ENCODE results near the gene ENDOD1.

ENDOD1 gene

GRCh38 chr11:95086151-95086550 lies 3.5 kb upstream of the ENDOD1 start:
- H3K9me3 Mint-ChIP-seq: no peaks in the 10 kb centered on the region
- DNase-seq (no peak), ATAC-seq (replicated peaks) (no peak)
- H3K4me1 Mint-ChIP-seq: peaks cover 25 to 36% of the 10 kb centered on the region in 2 donors
- no peak overlapping the region for H3K27ac Mint-ChIP-seq
- H3K36me3 Mint-ChIP-seq: peaks cover 0 to 1% of the 10 kb centered on the region in 2 donors
- H3K4me3 Mint-ChIP-seq: no peak overlapping the region
- H3K27me3 Mint-ChIP-seq: no peaks in the 10 kb centered on the region

DNA sequence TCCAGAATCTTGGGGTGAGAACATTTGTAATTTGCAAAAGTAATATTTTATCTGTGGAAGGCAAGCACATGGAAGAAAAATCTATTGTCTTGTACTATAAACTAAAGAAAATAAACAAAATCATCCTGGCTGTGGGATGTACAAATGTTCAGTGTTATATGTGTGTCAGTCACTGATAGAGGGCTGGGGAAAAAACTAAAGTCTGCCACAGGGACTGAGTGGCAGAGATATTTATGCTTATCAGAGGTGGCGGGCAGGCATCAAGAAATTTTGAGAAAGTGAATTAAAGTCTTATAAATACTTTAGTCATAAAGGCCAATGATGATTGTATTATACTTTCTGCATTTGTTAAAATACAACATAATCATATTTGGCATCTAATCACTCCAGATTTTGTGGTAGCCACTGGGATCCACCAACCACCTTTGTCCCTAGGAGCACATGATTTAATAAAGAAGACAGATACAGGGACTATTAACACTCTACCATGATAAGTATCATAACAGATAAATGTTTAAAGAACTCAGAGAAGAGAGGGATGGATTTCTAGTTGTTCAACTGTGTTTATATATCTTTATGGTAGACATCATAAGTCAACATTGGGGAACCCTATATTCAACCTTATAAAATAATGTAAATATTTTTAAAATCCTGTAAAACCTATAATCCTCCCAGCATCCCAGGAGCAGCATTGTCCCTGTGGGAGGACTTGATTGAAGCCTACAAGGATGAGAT lies 2.6 kb upstream of the ENDOD1 start:
- H3K27ac Mint-ChIP-seq: no peak overlapping the region
- no peaks in the 10 kb centered on the region for H3K9me3 Mint-ChIP-seq
- no peak overlapping the region for H3K4me3 Mint-ChIP-seq
- peaks cover 32 to 45% of the 10 kb centered on the region in 2 donors for H3K4me1 Mint-ChIP-seq
- ATAC-seq (replicated peaks) (no peak), DNase-seq (no peak)
- no peaks in the 10 kb centered on the region for H3K27me3 Mint-ChIP-seq
- peaks cover 3 to 4% of the 10 kb centered on the region in 2 donors for H3K36me3 Mint-ChIP-seq

GRCh38 chr11:95088946-95089619 lies 563 bp upstream of the ENDOD1 start:
- ATAC-seq (replicated peaks): peak; percentile 70 to 75
- Mint-ChIP-seq H3K4me3 (peak overlapping the region; percentile 98 to 99), H3K27ac (peak overlapping the region; percentile 99)

GRCh38 chr11:95091663-95092180 lies 2.1 kb downstream of the ENDOD1 start:
- no peak overlapping the region for H3K27ac Mint-ChIP-seq
- DNase-seq (no peak), ATAC-seq (replicated peaks) (no peak)
- H3K27me3 Mint-ChIP-seq: no peaks in the 10 kb centered on the region
- peaks cover 6 to 10% of the 10 kb centered on the region in 2 donors for H3K36me3 Mint-ChIP-seq
- peaks cover 50 to 70% of the 10 kb centered on the region in 2 donors for H3K4me1 Mint-ChIP-seq
- no peaks in the 10 kb centered on the region for H3K9me3 Mint-ChIP-seq
- peak overlapping the region; percentile 0 to 99 for H3K4me3 Mint-ChIP-seq

More at GRCh38 chr11:95088946-95089619, 563 bp upstream of the ENDOD1 start:
- peaks cover 51 to 65% of the 10 kb centered on the region in 2 donors for H3K4me1 Mint-ChIP-seq
- no peaks in the 10 kb centered on the region for H3K27me3 Mint-ChIP-seq
- H3K36me3 Mint-ChIP-seq: peaks cover 6 to 10% of the 10 kb centered on the region in 2 donors
- no peaks in the 10 kb centered on the region for H3K9me3 Mint-ChIP-seq
- DNase-seq: no peak

DNA sequence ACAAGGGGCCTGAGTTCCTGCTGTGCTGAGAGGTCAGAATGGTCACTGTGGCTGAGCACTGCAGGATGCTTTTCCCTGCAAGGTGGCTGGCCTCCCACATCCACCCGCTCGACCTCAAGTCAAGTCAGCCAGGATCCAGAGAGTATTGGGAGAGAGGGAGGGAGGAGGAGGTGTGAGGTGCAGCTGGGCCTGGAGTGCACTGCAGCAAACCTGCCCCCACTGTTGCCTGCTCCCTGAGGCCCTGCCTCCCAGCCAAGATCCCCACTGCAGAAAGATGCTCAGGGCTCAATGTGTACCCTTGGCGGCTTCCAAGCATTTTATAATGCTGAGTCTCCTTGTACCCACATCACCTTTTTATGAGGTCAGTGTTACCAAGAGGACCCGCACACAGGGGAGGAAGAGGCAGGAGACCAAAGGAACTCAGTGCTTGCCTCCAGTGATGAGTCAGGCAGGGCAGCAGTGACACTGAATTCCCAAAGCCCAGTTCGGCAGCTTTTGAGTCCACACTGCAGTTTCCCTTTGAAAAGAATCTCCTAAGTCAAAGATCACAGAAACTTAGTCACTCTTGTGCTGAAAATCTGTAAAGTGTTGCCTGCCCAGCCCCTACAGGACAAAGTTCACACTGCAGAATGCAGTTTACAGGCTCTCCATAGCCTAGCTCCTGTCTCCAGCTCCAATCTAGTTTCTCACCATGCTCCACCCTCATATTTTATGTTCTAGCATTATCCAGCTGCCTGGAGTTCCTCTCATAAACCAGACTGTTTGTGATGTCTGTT lies 3.1 kb downstream of the ENDOD1 start:
- Mint-ChIP-seq H3K4me1 (peaks cover 59 to 80% of the 10 kb centered on the region in 2 donors), H3K36me3 (peaks cover 10 to 14% of the 10 kb centered on the region in 2 donors), H3K27me3 (no peaks in the 10 kb centered on the region), H3K27ac (peak overlapping the region; percentile 57), H3K4me3 (peak overlapping the region; percentile 22 to 40), H3K9me3 (no peaks in the 10 kb centered on the region)
- DNase-seq (no peak), ATAC-seq (replicated peaks) (no peak)

DNA sequence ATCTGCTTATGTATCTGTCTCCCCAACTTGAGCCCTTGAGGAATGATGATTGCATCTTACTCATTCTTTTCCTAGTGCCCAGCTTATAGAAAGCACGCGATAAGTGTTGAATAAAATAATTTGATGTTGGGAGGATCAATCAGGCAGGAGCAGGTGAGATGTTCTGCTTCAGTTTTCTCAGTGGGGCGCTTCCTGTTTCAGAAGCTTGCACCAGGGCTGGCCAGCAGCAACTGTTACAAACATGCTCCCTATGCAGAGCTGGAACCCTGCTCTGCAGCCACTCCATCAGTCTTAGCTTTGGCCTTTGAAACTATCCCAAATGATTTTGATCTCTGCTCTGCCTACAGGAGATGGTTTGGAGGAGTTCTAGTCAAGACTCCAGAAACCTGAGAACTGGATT lies 3.9 kb downstream of the ENDOD1 start:
- ATAC-seq (replicated peaks) (no peak), DNase-seq (no peak)
- peaks cover 60 to 84% of the 10 kb centered on the region in 2 donors for H3K4me1 Mint-ChIP-seq
- H3K4me3 Mint-ChIP-seq: peak overlapping the region; percentile 22 to 35
- H3K27ac Mint-ChIP-seq: peak overlapping the region; percentile 44
- H3K9me3 Mint-ChIP-seq: no peaks in the 10 kb centered on the region
- H3K36me3 Mint-ChIP-seq: peaks cover 12 to 18% of the 10 kb centered on the region in 2 donors
- no peaks in the 10 kb centered on the region for H3K27me3 Mint-ChIP-seq

DNA sequence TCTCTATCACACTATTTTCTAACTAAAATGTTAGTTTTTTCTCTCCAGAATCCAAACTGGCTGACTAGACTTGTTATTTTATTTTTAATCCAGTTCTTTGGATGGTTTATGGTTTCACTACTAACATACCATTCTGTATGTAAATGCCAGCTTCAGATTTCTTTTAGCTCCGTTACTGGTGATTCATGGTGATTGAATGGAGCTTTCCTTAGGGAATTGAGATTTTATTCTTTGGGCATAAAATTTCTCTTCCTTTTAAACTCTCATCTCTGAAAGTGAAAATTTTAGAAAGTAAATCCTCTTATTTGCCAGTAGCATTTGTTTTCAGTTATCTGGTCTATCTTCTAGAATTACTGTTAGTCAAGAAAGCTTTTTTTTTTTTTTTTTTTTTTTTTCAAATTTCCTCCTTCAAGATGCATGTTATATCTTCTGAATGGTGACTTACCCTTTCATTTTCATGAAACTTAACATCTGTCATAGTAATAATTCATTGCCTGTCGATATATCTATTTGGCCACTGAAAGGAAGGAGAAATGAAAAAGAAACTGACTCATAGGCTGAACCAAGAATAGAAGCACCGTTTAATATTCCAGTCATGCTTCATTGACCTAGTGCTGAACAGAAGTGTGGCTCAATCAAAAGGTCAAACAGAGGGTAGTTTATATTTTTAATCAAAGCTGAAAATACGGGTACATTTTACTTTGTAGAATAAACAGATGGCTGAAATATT lies 6.4 kb downstream of the ENDOD1 start:
- Mint-ChIP-seq H3K36me3 (peaks cover 16 to 27% of the 10 kb centered on the region in 2 donors), H3K9me3 (no peaks in the 10 kb centered on the region), H3K27ac (peak overlapping the region; percentile 59), H3K4me3 (peak overlapping the region; percentile 42 to 60), H3K27me3 (no peaks in the 10 kb centered on the region), H3K4me1 (peaks cover 63 to 84% of the 10 kb centered on the region in 2 donors)
- DNase-seq (no peak), ATAC-seq (replicated peaks) (peak; percentile 95 to 96)

DNA sequence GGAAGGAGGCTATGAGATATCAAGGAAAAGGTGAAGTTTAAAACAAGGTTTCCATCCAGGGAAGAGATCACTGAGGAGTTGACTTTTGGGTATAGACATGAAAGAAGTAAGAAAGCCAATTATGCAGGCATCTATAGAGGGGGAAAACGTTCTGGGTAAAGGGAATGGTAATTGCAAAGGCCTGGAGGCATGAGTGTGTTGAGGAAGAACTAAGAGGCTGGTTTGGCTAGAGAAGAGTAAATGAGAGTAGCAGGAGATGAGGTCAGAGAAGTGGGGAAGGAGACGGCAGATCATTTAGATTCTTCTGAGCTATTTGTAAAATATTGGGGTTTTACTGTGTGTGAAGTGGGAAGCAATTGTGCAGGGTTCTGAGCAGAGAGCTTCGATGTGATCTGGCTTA lies 7.6 kb downstream of the ENDOD1 start:
- H3K4me3 Mint-ChIP-seq: peak overlapping the region; percentile 2 to 23
- H3K27ac Mint-ChIP-seq: peak overlapping the region; percentile 33
- no peaks in the 10 kb centered on the region for H3K9me3 Mint-ChIP-seq
- peaks cover 54 to 73% of the 10 kb centered on the region in 2 donors for H3K4me1 Mint-ChIP-seq
- peaks cover 13 to 26% of the 10 kb centered on the region in 2 donors for H3K36me3 Mint-ChIP-seq
- H3K27me3 Mint-ChIP-seq: no peaks in the 10 kb centered on the region
- ATAC-seq (replicated peaks) (no peak), DNase-seq (no peak)

DNA sequence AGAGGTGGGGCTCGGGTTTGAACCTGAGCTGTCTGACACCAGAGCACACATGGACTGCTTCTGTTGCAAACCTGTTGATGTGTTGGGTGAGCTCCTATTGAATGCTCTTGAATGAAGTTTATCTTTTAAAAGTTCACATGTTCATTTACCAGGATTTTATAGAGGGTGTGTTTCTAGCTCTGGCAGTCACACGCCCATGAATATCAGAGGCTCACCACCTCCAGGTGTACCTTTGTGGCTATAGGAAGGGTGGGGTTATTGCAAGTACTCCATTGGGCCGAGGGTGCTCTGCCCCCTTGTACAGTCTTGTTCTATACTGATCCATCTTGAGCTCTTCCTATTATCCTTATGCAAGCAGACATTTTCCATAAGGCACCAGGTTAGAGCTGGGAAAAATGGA lies 9.2 kb downstream of the ENDOD1 start:
- H3K27ac Mint-ChIP-seq: no peak overlapping the region
- no peak for ATAC-seq (replicated peaks)
- peaks cover 13 to 26% of the 10 kb centered on the region in 2 donors for H3K36me3 Mint-ChIP-seq

DNA sequence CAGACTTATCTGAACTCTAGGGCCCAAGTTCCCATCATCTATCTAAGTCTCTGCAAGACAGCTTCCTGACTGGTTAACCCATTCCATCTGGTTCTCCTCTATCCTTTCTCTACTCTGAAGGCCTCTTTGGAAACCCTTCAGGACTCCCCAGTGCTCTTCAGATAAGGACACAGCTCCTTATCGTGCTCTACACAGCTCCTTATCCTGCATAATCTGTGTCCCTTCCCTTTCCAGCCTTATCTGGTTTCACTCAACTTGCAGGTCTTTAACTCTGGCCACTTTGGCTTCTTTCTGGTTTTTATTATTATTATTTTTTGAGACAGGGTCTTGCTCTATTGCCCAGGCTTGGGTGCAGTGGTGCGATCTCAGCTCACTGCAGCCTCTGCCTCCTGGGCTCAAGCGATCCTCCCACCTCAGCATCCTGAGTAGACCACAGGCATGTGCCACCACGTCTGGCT lies 10.6 kb downstream of the ENDOD1 start:
- Mint-ChIP-seq H3K36me3 (peaks cover 13 to 26% of the 10 kb centered on the region in 2 donors), H3K4me3 (no peak overlapping the region), H3K27ac (no peak overlapping the region), H3K27me3 (no peaks in the 10 kb centered on the region), H3K4me1 (peaks cover 42 to 65% of the 10 kb centered on the region in 2 donors), H3K9me3 (no peaks in the 10 kb centered on the region)
- DNase-seq (no peak), ATAC-seq (replicated peaks) (no peak)

More for the DNA sequence above, 9.2 kb downstream of the ENDOD1 start:
- DNase-seq: no peak
- Mint-ChIP-seq H3K9me3 (no peaks in the 10 kb centered on the region), H3K4me3 (no peak overlapping the region), H3K4me1 (peaks cover 46 to 73% of the 10 kb centered on the region in 2 donors), H3K27me3 (no peaks in the 10 kb centered on the region)

GRCh38 chr11:95100856-95101507 lies 11.3 kb downstream of the ENDOD1 start:
- no peak overlapping the region for H3K27ac Mint-ChIP-seq
- H3K9me3 Mint-ChIP-seq: no peaks in the 10 kb centered on the region
- DNase-seq (no peak), ATAC-seq (replicated peaks) (no peak)
- H3K27me3 Mint-ChIP-seq: no peaks in the 10 kb centered on the region
- H3K36me3 Mint-ChIP-seq: peaks cover 13 to 26% of the 10 kb centered on the region in 2 donors
- H3K4me1 Mint-ChIP-seq: peaks cover 41 to 58% of the 10 kb centered on the region in 2 donors
- no peak overlapping the region for H3K4me3 Mint-ChIP-seq

DNA sequence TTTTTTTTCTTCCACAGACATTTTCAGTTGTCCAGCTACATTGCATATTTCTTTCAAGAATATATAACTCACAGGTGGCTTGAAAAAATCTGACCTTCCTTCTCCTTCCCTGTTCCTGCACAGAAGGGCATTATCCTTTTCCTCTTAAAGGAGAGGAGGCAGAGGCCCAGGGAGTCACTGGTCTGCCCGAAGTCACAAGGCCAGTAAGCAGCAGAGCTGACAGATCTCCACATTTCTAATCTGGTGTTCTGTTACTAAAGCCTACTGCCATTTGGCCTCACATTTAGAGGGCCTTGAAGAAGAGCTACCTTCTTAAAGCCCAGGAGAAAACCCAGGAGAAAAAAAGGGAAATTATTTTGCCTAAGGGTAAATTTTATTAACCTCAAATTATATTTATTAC lies 12.3 kb downstream of the ENDOD1 start:
- Mint-ChIP-seq H3K4me1 (peaks cover 45 to 65% of the 10 kb centered on the region in 2 donors), H3K4me3 (no peak overlapping the region), H3K27me3 (no peaks in the 10 kb centered on the region), H3K27ac (no peak overlapping the region), H3K36me3 (peaks cover 13 to 26% of the 10 kb centered on the region in 2 donors), H3K9me3 (no peaks in the 10 kb centered on the region)
- no peak for ATAC-seq (replicated peaks)
- no peak for DNase-seq

DNA sequence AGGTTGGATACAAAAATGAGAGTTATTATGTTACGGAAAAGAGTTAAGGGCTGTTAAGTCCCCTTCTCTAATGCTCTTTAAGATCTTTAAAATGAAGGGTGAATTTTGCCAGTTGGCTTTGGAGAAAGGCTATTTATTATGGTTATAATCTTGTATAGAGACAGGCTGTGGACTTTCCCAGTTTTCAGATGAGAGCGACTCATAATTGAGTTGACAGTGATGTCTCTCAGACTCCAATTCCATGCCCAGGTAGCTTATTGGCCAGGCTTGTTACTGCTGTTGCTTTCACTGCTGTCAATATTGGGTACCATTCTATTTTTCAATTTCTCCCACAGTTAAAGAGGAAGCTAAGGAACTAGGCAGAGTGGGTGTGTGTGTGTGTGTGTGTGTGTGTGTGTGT lies 13.1 kb downstream of the ENDOD1 start:
- Mint-ChIP-seq H3K4me1 (peaks cover 41 to 65% of the 10 kb centered on the region in 2 donors), H3K27ac (peak overlapping the region; percentile 52), H3K36me3 (peaks cover 9 to 21% of the 10 kb centered on the region in 2 donors), H3K27me3 (no peaks in the 10 kb centered on the region), H3K9me3 (no peaks in the 10 kb centered on the region), H3K4me3 (no peak overlapping the region)
- ATAC-seq (replicated peaks): no peak
- no peak for DNase-seq
